ENCODE measurements around the gene PLPP7.
"Not testable (repeated sequence)": the region's sequence is repeated elsewhere in the genome, so short reads cannot be mapped to it uniquely, and the experiment has no call there.

PLPP7 gene

GRCh38 chr9:131329241-131329641, 39.7 kb downstream of the PLPP7 start:
- no peak for TF ChIP-seq CTCF (IDR thresholded peaks at IDR 0.05; ENCODE audit: low read length, missing control alignments)
- DNase-seq (ENCODE audit: low read depth): no peak

GRCh38 chr9:131330814-131331600, 41.5 kb downstream of the PLPP7 start:
- no peak for TF ChIP-seq CTCF (IDR thresholded peaks at IDR 0.05; ENCODE audit: low read length, missing control alignments)
- H3K4me3 ChIP-seq (replicated peaks; ENCODE audit: low read depth, low read length): no peak overlapping the region
- no peak for DNase-seq (ENCODE audit: low read depth)

More at GRCh38 chr9:131329241-131329641, 39.7 kb downstream of the PLPP7 start:
- no peak overlapping the region for H3K4me3 ChIP-seq (replicated peaks; ENCODE audit: low read depth, low read length)

DNA sequence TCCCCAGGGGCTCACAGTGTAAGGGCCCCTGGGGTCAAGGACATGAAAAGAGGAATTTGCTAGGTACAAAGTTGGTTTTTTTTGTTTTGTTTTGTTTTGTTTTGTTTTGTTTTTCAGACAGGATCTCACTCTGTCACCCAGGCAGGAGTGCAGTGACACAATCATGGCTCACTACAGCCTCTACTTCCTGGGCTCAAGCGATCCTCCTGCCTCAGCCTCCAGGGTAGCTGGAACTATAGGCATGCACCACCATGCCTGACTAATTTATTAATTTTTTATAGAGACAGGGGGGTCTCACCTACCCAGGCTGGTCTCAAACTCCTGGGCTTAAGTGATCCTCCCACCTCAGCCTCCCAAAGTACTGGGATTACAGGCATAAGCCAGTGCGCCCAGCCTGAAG, 42.5 kb downstream of the PLPP7 start:
- DNase-seq (ENCODE audit: low read depth): not testable (repeated sequence)

DNA sequence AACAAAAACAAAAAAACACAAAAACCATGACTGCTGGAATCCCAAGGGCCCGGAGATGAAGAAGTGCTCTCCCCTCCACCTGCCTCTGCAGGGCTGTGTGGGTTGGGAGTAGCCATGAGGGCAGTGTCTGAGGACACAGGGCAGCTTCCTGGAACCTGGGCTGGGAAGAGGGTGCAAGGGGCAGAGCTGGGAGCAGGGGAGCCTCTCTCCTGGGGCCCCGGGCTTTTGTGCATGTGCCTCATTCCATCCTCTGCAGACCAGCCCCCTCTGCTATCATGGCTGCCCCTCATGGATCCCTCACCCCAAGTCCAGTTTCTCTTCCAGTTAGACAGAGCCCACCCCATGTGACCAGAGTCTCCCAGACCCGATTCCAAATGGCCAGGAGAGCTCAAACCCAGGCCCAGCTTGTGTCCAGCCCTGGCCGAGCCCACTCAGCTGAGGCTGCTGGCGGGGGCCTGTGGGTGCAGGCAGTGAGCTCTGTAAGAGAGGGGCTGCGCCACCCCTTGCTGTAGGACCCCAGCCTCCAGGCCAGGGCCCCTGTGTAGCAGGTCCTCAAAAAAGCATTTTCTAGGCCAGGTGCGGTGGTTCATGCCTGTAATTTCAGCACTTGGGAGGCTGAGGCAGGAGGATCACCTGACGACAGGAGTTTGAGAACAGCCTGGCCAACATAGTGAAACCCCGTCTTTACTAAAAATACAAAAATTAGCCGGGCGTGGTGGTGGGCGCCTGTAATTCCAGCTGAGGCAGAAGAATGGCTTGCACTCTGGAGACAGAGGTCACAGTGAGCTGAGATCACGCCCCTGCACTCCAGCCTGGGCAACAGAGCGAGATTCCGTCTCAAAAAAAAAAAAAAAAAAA, 44.5 kb downstream of the PLPP7 start:
- no peak for DNase-seq (ENCODE audit: low read depth)
- H3K4me3 ChIP-seq (replicated peaks; ENCODE audit: low read depth, low read length): no peak overlapping the region
- no peak for TF ChIP-seq CTCF (IDR thresholded peaks at IDR 0.05; ENCODE audit: low read length, missing control alignments)

More for the DNA sequence above, 42.5 kb downstream of the PLPP7 start:
- not testable (repeated sequence) for H3K4me3 ChIP-seq (replicated peaks; ENCODE audit: low read depth, low read length)

DNA sequence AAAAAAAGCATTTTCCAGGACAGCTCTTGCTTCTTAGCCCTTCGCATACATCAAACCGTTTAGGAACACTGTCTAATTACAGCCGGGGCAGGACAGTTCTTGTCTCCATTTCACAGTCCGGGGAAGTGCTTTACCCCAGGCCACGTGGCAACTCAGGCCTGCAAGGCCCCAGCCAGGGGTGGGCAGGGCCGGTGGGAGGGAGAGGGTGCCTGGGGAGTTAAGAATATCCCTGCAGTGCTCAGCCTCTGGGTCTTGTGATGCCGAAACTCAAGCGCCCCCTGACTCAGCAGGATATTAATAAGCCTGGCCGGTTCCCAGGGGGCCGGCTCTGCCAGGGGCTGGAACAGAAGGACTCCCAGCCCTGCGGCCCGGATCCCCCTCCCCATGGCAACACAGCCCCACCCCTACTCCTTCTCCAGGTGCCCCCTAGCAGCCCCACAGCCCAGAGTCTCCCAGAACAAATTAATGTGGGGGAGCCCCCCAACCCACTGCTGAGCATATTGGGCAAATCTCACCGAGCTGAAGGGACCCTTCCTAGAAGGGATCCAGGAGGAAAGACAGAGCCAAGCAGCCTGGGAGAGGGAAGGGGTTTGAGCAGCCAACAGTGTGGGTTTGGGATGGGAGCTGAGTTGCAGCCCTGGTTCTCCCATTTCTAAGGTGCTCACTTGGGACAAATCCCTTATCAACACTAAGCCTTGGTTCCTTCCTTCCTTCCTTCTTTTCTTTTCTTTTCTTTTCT, 45.3 kb downstream of the PLPP7 start:
- no peak overlapping the region for H3K4me3 ChIP-seq (replicated peaks; ENCODE audit: low read depth, low read length)
- no peak for TF ChIP-seq CTCF (IDR thresholded peaks at IDR 0.05; ENCODE audit: low read length, missing control alignments)
- DNase-seq (ENCODE audit: low read depth): no peak

DNA sequence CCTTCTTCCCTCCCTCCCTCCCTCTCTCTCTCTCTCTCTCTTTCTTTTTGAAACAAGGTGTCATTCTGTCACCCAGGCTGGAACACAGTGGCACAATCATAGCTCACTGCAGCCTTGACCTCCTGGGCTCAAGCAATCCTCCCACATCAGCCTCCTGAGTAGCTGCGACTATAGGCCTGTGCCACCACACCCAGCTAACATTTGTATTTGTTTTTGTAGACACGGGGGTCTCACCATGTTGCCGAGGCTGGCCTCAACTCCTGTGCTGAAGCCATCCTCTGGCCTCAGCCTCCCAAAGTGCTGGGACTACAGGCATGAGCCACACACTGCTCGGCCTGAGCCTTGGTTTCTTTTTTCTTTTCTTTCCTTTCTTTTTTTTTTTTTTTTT, 45.8 kb downstream of the PLPP7 start:
- TF ChIP-seq CTCF (IDR thresholded peaks at IDR 0.05; ENCODE audit: low read length, missing control alignments): no peak
- no peak overlapping the region for H3K4me3 ChIP-seq (replicated peaks; ENCODE audit: low read depth, low read length)
- DNase-seq (ENCODE audit: low read depth): no peak
